ENCODE results near the gene PRRT3. TPM values are rescaled to one million over a fixed set of nuclear protein-coding genes. Genes with fewer than 3 reads are reported as not detected.

The PRRT3 gene
- total and polyA plus RNA-seq, 2 of the 13 experiments (the other 11 are each of a cell fraction or from before 2014, with no cell fraction given) = 0.22 to 0.44 TPM

GRCh38 chr3:9898467-9899241 is 53.6 kb downstream of the PRRT3 start (continued):
- TF ChIP-seq TERF1 (CRISPR knock-in tag; IDR thresholded peaks at IDR 0.05) (no peak), ZNF607 (CRISPR knock-in tag; IDR thresholded peaks at IDR 0.05; ENCODE audit: borderline replicate concordance) (0 out of 2 replicates have a peak, but pooled peaks have one; percentile 32), RCOR2 (CRISPR knock-in tag; IDR thresholded peaks at IDR 0.05) (peak; percentile 73; the same call in 1 of the 2 replicates), ZHX2 (IDR thresholded peaks at IDR 0.05; ENCODE audit: low read depth) (0 out of 2 replicates have a peak, but pooled peaks have one; percentile 27), ZHX2 (CRISPR knock-in tag; IDR thresholded peaks at IDR 0.05; ENCODE audit: borderline replicate concordance) (no peak), SP4 (CRISPR knock-in tag; IDR thresholded peaks at IDR 0.05) (no peak), POLR2A (IDR thresholded peaks at IDR 0.05; ENCODE audit: insufficient read depth in 1 of 2, low read depth in 2 of 2, low read length in 2 of 2) (peak; percentile 21 to 49; a peak in 2 of 4 replicates), KDM2A (CRISPR knock-in tag; IDR thresholded peaks at IDR 0.05; ENCODE audit: borderline replicate concordance, low read depth) (no peak), TEF (CRISPR knock-in tag; IDR thresholded peaks at IDR 0.05) (no peak), MAZ (IDR thresholded peaks at IDR 0.05; ENCODE audit: borderline replicate concordance, low read depth, low read length) (peak; percentile 85), MAZ (CRISPR knock-in tag; IDR thresholded peaks at IDR 0.05; ENCODE audit: low read depth) (no peak), HMG20A (CRISPR knock-in tag; IDR thresholded peaks at IDR 0.05; ENCODE audit: borderline replicate concordance) (0 out of 2 replicates have a peak, but pooled peaks have one; percentile 27), ZNF292 (CRISPR knock-in tag; IDR thresholded peaks at IDR 0.05; ENCODE audit: borderline replicate concordance, low read depth) (peak; percentile 59; the same call in 1 of the 2 replicates), ZFY (CRISPR knock-in tag; IDR thresholded peaks at IDR 0.05) (peak; percentile 39; the same call in 1 of the 2 replicates), NCOR1 (IDR thresholded peaks at IDR 0.05; ENCODE audit: borderline replicate concordance, low read length) (no peak), SATB2 (CRISPR knock-in tag; IDR thresholded peaks at IDR 0.05) (no peak), MTERF4 (CRISPR knock-in tag; IDR thresholded peaks at IDR 0.05) (peak; percentile 65; the same call in 1 of the 2 replicates), ZUFSP (CRISPR knock-in tag; IDR thresholded peaks at IDR 0.05; ENCODE audit: borderline replicate concordance) (no peak)

Data from HepG2 (cell line).